Neutrophil (primary cell): Measurements from ENCODE around the gene FDX1.

ENCODE experiments used
- H3K27ac ChIP-seq: fragments of 200-600 bp; sonication (generic); 2 replicates; pipeline ENCODE4 v1.5.1; 2016; ENCODE audit warnings: mild to moderate bottlenecking, moderate library complexity
- H3K27me3 ChIP-seq: fragments of 200-600 bp; sonication (generic); 2 replicates; pipeline ENCODE4 v1.6.0; 2016; ENCODE audit warnings: mild to moderate bottlenecking
- H3K36me3 ChIP-seq: fragments of 200-600 bp; sonication (generic); 2 replicates; pipeline ENCODE4 v1.5.1; 2017
- H3K4me1 ChIP-seq, 2 experiments: fragments of 200-600 bp in 1 of 2; sonication (generic) in 1 of 2; 1 replicate in 1 of 2; 2 replicates in 1 of 2; pipeline versions ENCODE4 v1.5.1 to v1.6.1; 2013 to 2016; ENCODE audit warnings: low read depth in 1 of 2, low read length in 1 of 2, mild to moderate bottlenecking in 1 of 2, moderate library complexity in 1 of 2; ENCODE audit not compliant: control insufficient read depth in 1 of 2, insufficient read depth in 1 of 2
- H3K4me3 ChIP-seq, 2 experiments: fragments of 200-600 bp in 1 of 2; sonication (generic) in 1 of 2; 1 replicate in 1 of 2; 2 replicates in 1 of 2; pipeline ENCODE4 v1.5.1; 2013 to 2016; ENCODE audit warnings: low read depth in 1 of 2, low read length in 1 of 2, mild to moderate bottlenecking in 1 of 2, moderate library complexity in 1 of 2
- H3K9me3 ChIP-seq: fragments of 200-600 bp; sonication (generic); 2 replicates; pipeline ENCODE4 v1.5.1; 2016
- CTCF ChIP-seq: fragments of 200-600 bp; sonication (generic); IDR thresholded peaks from 2 replicates; pipeline ENCODE4 v1.5.1; 2016; ENCODE audit warnings: antibody characterized with exemption

The FDX1 gene

GRCh38 chr11:110469127-110469526 is 39.4 kb downstream of the FDX1 start:
- no peak for TF ChIP-seq CTCF
- Histone ChIP-seq H3K4me1 (no peaks in the 10 kb centered on the region), H3K9me3 (no peaks in the 10 kb centered on the region), H3K27ac (no peak overlapping the region), H3K27me3 (no peaks in the 10 kb centered on the region), H3K36me3 (no peaks in the 10 kb centered on the region), H3K4me3 (no peak overlapping the region)

- H3K36me3 ChIP-seq: no peaks in the 10 kb centered on the region
- H3K27ac ChIP-seq: no peak overlapping the region
- H3K9me3 ChIP-seq: no peaks in the 10 kb centered on the region
- TF ChIP-seq CTCF: no peak
- H3K27me3 ChIP-seq: no peaks in the 10 kb centered on the region
- no peaks in the 10 kb centered on the region for H3K4me1 ChIP-seq
- no peak overlapping the region for H3K4me3 ChIP-seq
Measured at GRCh38 chr11:110470716-110471115, 41.0 kb downstream of the FDX1 start.

DNA sequence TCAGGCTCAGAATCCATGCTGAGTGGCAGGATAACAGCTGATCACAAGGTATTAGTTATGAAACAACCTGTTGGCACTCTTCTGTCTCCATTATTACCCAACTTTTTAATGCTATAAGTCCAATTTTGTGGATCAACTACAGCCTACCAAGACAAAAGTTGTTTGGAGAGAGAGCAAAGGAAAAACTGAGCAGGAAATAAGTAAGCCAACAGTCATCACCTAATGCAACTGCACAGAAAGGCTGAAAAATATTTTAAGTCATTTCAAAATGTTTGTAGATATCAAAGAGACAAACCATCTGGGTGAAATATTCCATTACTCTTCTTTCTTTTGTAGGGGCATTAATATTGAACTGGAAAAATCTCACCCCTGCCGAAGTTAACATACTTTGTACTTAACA is 41.6 kb downstream of the FDX1 start:
- no peaks in the 10 kb centered on the region for H3K9me3 ChIP-seq
- H3K27ac ChIP-seq: no peak overlapping the region
- no peaks in the 10 kb centered on the region for H3K36me3 ChIP-seq
- no peak overlapping the region for H3K4me3 ChIP-seq
- no peaks in the 10 kb centered on the region for H3K27me3 ChIP-seq
- TF ChIP-seq CTCF: no peak
- no peaks in the 10 kb centered on the region for H3K4me1 ChIP-seq

DNA sequence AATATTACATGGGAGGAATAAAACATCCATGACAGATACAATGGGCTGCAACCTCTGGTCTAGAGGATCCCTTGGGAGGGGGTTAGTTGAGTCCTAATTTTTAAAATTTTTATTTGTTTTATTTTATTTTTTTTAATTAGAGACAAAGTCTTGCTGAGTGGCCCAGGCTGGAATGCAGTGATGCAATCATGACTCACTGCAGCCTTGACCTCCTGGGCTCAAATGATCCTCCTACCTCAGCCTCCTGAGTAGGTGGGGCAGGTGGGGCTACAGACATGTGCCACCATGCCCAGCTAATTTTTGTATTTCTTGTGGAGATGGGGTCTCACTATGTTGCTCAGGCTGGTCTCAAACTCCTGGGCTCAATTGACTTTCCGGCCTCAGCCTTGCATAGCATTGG is 43.1 kb downstream of the FDX1 start:
- Histone ChIP-seq H3K4me3 (no peak overlapping the region), H3K4me1 (no peaks in the 10 kb centered on the region), H3K36me3 (no peaks in the 10 kb centered on the region), H3K9me3 (no peaks in the 10 kb centered on the region), H3K27ac (no peak overlapping the region), H3K27me3 (peaks cover 8% of the 10 kb centered on the region)
- no peak for TF ChIP-seq CTCF

DNA sequence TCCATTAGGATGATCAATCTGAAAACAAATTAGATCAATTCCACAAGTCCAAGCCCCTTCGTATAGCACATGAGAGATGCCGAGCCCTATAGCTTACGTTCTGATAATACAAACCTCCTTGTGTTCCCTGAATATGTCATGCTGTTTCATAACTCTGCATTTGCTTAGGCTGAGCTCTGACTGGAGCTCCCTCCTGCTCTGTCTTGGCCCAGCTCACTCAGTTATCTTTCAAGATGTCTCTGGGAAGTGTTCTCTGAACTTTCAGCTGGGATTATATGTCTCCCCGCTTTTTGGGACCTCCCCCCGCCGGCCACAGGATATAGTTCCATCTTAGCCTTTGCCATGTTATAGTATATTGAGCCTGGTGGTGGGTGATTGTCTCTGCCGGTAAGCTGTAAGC is 44.0 kb downstream of the FDX1 start:
- peaks cover under 1 to 2% of the 10 kb centered on the region in 2 experiments for H3K4me1 ChIP-seq
- H3K36me3 ChIP-seq: no peaks in the 10 kb centered on the region
- H3K4me3 ChIP-seq: no peak overlapping the region
- H3K27me3 ChIP-seq: peaks cover 13% of the 10 kb centered on the region
- no peaks in the 10 kb centered on the region for H3K9me3 ChIP-seq
- no peak overlapping the region for H3K27ac ChIP-seq
- TF ChIP-seq CTCF: no peak

- H3K27me3 ChIP-seq: peaks cover 13% of the 10 kb centered on the region
- no peak overlapping the region for H3K27ac ChIP-seq
- H3K36me3 ChIP-seq: no peaks in the 10 kb centered on the region
- H3K9me3 ChIP-seq: no peaks in the 10 kb centered on the region
- no peak overlapping the region for H3K4me3 ChIP-seq
- TF ChIP-seq CTCF: no peak
- H3K4me1 ChIP-seq: peaks cover 9 to 10% of the 10 kb centered on the region in 2 experiments
Measured at GRCh38 chr11:110474578-110474977, 44.8 kb downstream of the FDX1 start.
